Eye (tissue), 1 donor: ENCODE data around the gene IL17C.
A peak's percentile ranks its signal among the peaks of the same experiment; 100 is the strongest.
"Not testable (repeated sequence)": the region's sequence is repeated elsewhere in the genome, so short reads cannot be mapped to it uniquely, and the experiment has no call there.

Experiments
- DNase-seq: peaks from one replicate; pipeline ENCODE4 v3.0.0-alpha.2; 2015

The IL17C gene

GRCh38 chr16:88662843-88663606, 24.7 kb downstream of the IL17C start, which contains the start of gene MVD:
MVD (minus strand) TSS chr16:88663091; CDS start chr16:88663080, 11 bp downstream.
- DNase-seq, result peak; percentile 99

GRCh38 chr16:88665148-88665547, 26.8 kb downstream of the IL17C start:
- DNase-seq, result no peak

GRCh38 chr16:88665570-88665969, 27.2 kb downstream of the IL17C start:
- no peak for DNase-seq

- DNase-seq, result no peak
Observed at GRCh38 chr16:88667461-88667860, 29.1 kb downstream of the IL17C start.

GRCh38 chr16:88669493-88669892, 31.1 kb downstream of the IL17C start:
- not testable (repeated sequence) for DNase-seq

GRCh38 chr16:88669980-88670379, 31.6 kb downstream of the IL17C start:
- DNase-seq, result no peak

- no peak for DNase-seq
Observed at GRCh38 chr16:88671806-88672205, 33.4 kb downstream of the IL17C start.

- DNase-seq, result no peak
Observed at GRCh38 chr16:88672776-88673175, 34.4 kb downstream of the IL17C start.

GRCh38 chr16:88673716-88674379, 35.5 kb downstream of the IL17C start:
- DNase-seq, result no peak

- no peak for DNase-seq
Observed at GRCh38 chr16:88676502-88677242, 38.3 kb downstream of the IL17C start.

GRCh38 chr16:88677721-88678120, 39.3 kb downstream of the IL17C start:
- DNase-seq, result no peak

- DNase-seq, result no peak
Observed at GRCh38 chr16:88678224-88678979, 40.0 kb downstream of the IL17C start.

GRCh38 chr16:88680554-88681083, 42.2 kb downstream of the IL17C start:
- no peak for DNase-seq

- no peak for DNase-seq
Observed at GRCh38 chr16:88681084-88681680, 42.8 kb downstream of the IL17C start.

GRCh38 chr16:88681709-88682451, 43.5 kb downstream of the IL17C start:
- peak; percentile 27 for DNase-seq

- no peak for DNase-seq
Observed at GRCh38 chr16:88684569-88685155, 46.3 kb downstream of the IL17C start.

GRCh38 chr16:88685156-88686061, 47.0 kb downstream of the IL17C start:
- peak; percentile 32 for DNase-seq

GRCh38 chr16:88686062-88686438, 47.7 kb downstream of the IL17C start:
- DNase-seq, result no peak

- peak; percentile 88 for DNase-seq
Observed at GRCh38 chr16:88686439-88687253, 48.3 kb downstream of the IL17C start, which contains the start of gene SNAI3. SNAI3 (minus strand) TSS chr16:88686507; CDS start chr16:88686406, 101 bp downstream.
